Left ventricle myocardium superior (tissue), 1 donor: ENCODE data around the gene CYP21A2. TPM values are rescaled to one million over a fixed set of nuclear protein-coding genes. Genes with fewer than 3 reads are reported as not detected.

Experiments used
- total RNA-seq: library from RNA; stranded (reverse); fragmentation: NEBNext Ultra II Directional; extraction: Animal tissue kit (Norgen Biotek cat#: 25700); gene quantifications from one replicate; pipeline ENCODE4 v1.2.1, GENCODE V29; 2021
- donor health status: DM: no; HTN: yes; CAD: no; lungs with severe emphysema.

CYP21A2 gene
- total RNA-seq, 1 donor from 2014 or later = 0.52 TPM

Other genes starting within 250 kb of the CYP21A2 start
- gene VARS1, start 242.7 kb upstream of the CYP21A2 start, total RNA-seq = 22.5 TPM
- gene LSM2, start 231.4 kb upstream of the CYP21A2 start, total RNA-seq = 20.1 TPM
- gene HSPA1L, start 223.1 kb upstream of the CYP21A2 start, total RNA-seq = 2.0 TPM
- gene HSPA1A, start 222.9 kb upstream of the CYP21A2 start, total RNA-seq = 341 TPM
- 233 TPM for gene HSPA1B, start 210.7 kb upstream of the CYP21A2 start, total RNA-seq
- 24.9 TPM for gene NEU1, start 175.6 kb upstream of the CYP21A2 start, total RNA-seq
- gene SLC44A4, start 159.4 kb upstream of the CYP21A2 start, total RNA-seq = not detected
- 17.1 TPM for gene EHMT2, start 140.7 kb upstream of the CYP21A2 start, total RNA-seq
- gene ZBTB12, start 136.3 kb upstream of the CYP21A2 start, total RNA-seq = 3.3 TPM
- 5.8 TPM for gene C2, start 110.7 kb upstream of the CYP21A2 start, total RNA-seq
- gene CFB, start 92.3 kb upstream of the CYP21A2 start, total RNA-seq = 39.6 TPM
- 42.0 TPM for gene NELFE, start 79.4 kb upstream of the CYP21A2 start, total RNA-seq
- gene SKIC2, start 79.2 kb upstream of the CYP21A2 start, total RNA-seq = 31.5 TPM
- gene DXO, start 66.3 kb upstream of the CYP21A2 start, total RNA-seq = 11.5 TPM
- gene C4A, start 56.4 kb upstream of the CYP21A2 start, total RNA-seq = 96.3 TPM
- 84.0 TPM for gene C4B, start 23.6 kb upstream of the CYP21A2 start, total RNA-seq
- gene TNXB, start 70.9 kb downstream of the CYP21A2 start, total RNA-seq = 64.1 TPM
- 26.8 TPM for gene ATF6B, start 89.8 kb downstream of the CYP21A2 start, total RNA-seq
- 2.6 TPM for gene FKBPL, start 91.9 kb downstream of the CYP21A2 start, total RNA-seq
- gene PRRT1, start 113.5 kb downstream of the CYP21A2 start, total RNA-seq = 0.27 TPM
- gene PPT2, start 115.7 kb downstream of the CYP21A2 start, total RNA-seq = 22.6 TPM
- 7.7 TPM for gene EGFL8, start 126.2 kb downstream of the CYP21A2 start, total RNA-seq
- gene AGPAT1, start 137.7 kb downstream of the CYP21A2 start, total RNA-seq = 49.7 TPM
- 94.1 TPM for gene RNF5, start 140.0 kb downstream of the CYP21A2 start, total RNA-seq
- gene AGER, start 145.8 kb downstream of the CYP21A2 start, total RNA-seq = 3.0 TPM
- 46.5 TPM for gene PBX2, start 151.8 kb downstream of the CYP21A2 start, total RNA-seq
- 5.9 TPM for gene GPSM3, start 154.2 kb downstream of the CYP21A2 start, total RNA-seq
- 22.5 TPM for gene NOTCH4, start 185.7 kb downstream of the CYP21A2 start, total RNA-seq